Measurements from ENCODE around the gene WRNIP1. TPM values are rescaled to one million over a fixed set of nuclear protein-coding genes. Genes with fewer than 3 reads are reported as not detected.

Gene WRNIP1
- total and polyA plus RNA-seq, 2 of the 8 experiments (the other 6 are each of a cell fraction or from before 2014, with no cell fraction given): 38.2 to 39.2 TPM

DNA sequence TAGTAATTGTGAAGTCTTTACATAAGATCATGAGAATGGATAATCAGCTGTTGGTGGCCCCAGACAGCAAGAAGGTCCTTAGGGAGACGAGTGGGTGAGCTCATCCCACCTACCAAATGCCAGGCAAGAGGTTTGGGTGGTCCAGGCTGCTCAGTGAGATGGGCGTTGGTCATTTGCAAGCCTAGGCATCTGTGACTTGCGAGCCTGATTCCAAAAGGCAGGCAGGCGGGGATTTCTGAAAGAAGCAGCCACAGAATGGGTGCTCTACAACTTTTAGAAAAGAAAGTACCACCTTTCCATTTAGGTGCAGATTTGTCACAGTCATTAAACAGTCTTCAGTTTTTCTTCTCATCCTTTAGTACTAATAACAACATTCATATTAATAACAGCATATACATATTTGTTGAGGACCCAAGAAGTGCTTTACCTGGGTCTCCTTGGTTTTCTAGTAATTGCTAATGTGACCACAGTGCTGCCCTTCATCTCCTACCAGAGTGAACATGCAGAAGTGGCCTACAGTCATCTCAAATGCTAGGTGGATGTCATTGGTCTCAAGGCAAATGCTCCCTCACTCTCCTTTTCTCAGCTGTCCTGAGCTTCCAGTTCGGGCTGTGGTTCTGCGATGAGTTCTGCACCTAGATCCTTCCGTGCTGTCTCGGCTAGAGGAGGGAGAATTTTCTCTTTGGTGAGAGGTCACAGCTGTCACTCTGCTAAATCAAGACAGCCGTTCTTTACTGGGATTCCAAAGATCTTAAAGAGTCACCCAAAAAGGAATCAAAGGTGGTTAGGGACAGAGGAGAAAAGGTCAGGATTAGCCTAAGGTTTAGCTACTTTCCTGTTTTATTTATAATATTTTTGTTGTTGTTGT lies 2.7 kb downstream of the WRNIP1 start (continued):
- no peak for TF ChIP-seq GTF2F1 (IDR thresholded peaks at IDR 0.05; ENCODE audit: borderline replicate concordance, low read depth, low read length)

All from H1 (cell line).